ENCODE data around the gene MASP1. TPM values are rescaled to one million over a fixed set of nuclear protein-coding genes. Genes with fewer than 3 reads are reported as not detected.

The MASP1 gene
- total RNA-seq, 2 experiments from 2014 or later, result not detected

DNA sequence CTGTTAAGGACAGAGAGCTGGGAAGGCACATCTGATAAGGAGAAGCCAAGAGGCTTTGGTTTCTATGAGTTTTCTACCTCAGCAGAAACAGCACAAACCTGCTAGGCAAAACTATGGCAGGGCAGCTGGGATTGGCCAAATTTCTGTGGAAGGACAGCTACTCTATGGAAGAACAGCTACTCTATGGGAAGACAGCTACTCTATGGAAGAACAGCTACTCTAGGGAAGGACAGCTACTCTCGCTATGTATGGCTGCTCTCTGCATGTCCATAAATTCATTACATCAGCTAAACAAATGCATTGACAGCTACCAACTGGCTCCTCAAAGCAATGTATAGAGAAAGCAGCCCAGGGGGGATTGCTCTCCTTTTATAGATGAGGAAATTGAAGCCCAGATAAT, 24.8 kb downstream of the MASP1 start:
- Mint-ChIP-seq H3K27me3 (peaks cover 18% of the 10 kb centered on the region), H3K27ac (no peak overlapping the region), H3K4me3 (no peak overlapping the region), H3K36me3 (no peaks in the 10 kb centered on the region), H3K9me3 (peaks cover 3% of the 10 kb centered on the region), H3K4me1 (no peaks in the 10 kb centered on the region)
- POLR2A ChIA-PET, result no interaction called here
- no peak for DNase-seq
- no peak for ATAC-seq (ENCODE audit: low read depth)

DNA sequence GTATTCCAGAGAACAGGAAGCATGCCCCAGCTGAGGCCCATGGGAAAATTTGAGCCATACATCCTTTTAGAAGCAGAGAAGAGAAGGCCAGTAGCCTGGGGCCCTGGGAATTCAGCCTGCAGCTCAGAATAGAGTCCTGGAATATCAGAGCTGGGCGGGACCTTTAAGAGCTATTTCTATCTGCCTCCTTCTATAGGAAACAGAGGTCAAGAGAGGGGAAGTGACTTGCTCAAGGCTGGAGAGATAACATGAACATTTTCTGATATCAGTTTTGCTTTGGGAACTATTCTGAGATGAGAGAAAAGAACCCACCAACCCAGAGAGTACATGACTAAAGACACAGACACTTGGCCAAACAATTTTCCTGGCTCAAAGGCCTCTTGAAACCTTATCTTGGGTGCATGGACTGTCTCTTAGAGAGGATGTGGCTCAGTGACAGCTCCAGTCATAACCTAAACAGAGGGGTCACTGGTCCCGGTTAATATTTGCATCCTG, 26.0 kb downstream of the MASP1 start:
- Mint-ChIP-seq H3K27me3 (peaks cover 16% of the 10 kb centered on the region), H3K27ac (no peak overlapping the region), H3K4me3 (no peak overlapping the region), H3K4me1 (no peaks in the 10 kb centered on the region), H3K9me3 (peaks cover 3% of the 10 kb centered on the region), H3K36me3 (no peaks in the 10 kb centered on the region)
- no peak for ATAC-seq (ENCODE audit: low read depth)
- no peak for DNase-seq
- POLR2A ChIA-PET, result no interaction called here

DNA sequence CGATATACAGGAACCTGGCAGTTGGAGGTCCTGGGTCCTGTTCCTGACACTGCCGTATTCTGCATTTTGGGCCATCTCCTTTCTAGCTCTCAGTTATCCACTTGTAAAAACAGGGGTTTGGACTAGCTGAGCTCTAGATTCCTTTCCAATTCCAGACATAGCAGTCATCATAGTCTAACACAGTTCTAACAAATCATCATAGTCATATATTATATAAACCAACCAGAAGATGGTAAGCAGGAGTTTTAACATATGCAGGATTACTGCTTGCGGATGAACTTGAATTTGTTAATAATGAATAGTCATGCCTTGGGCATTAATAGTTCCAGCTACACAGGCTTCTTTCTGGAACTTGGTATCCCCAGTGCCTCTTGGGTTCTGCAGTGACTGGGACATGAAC, 26.6 kb downstream of the MASP1 start:
- ATAC-seq (ENCODE audit: low read depth) (no peak), DNase-seq (no peak)
- Mint-ChIP-seq H3K4me1 (no peaks in the 10 kb centered on the region), H3K27ac (no peak overlapping the region), H3K27me3 (peaks cover 16% of the 10 kb centered on the region), H3K9me3 (peaks cover under 1% of the 10 kb centered on the region), H3K36me3 (no peaks in the 10 kb centered on the region), H3K4me3 (no peak overlapping the region)
- POLR2A ChIA-PET, result no interaction called here

DNA sequence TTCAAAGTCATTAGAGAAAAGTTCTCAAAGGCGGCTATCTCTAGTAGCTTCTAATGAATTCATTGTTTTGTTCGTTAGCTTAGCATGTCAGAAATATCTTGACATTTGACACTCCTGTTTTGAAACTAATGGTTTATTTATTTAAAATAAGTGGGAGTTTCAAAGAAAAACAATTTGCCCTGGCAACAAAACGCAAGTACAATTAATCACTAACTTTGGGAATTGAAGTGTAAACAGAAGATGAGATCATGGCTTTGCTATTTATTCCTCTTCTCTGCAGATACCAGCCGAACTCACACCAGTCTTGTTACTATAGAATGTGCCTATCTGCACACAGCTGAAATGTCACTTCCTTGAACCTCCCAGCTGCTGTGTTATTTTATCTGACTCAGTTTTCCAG, 27.5 kb downstream of the MASP1 start:
- peaks cover 16% of the 10 kb centered on the region for H3K27me3 Mint-ChIP-seq

DNA sequence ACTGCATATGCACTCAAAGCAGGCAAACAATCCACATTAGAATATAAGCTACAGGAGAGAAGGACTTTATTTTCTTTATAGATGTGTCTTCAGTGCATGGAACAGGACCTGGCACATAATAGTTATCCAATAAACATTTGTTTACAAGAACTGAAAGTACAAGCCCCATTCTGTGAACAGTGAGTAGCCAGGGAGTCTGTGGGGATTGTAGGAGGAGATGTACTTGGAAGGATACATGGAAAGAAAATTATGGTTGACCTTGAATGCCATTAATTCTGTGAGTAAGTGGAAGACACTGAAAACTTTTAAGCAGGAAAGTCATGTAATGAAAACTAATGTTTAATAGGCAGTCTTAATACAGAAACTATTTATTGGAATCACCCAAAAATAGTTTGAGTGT, 28.3 kb downstream of the MASP1 start:
- Mint-ChIP-seq H3K9me3 (no peaks in the 10 kb centered on the region), H3K36me3 (no peaks in the 10 kb centered on the region), H3K27me3 (peaks cover 13% of the 10 kb centered on the region), H3K4me1 (no peaks in the 10 kb centered on the region), H3K27ac (no peak overlapping the region), H3K4me3 (no peak overlapping the region)
- ATAC-seq (ENCODE audit: low read depth), result no peak
- POLR2A ChIA-PET, result no interaction called here
- no peak for DNase-seq

More for the DNA sequence above, 27.5 kb downstream of the MASP1 start:
- POLR2A ChIA-PET, result no interaction called here
- DNase-seq, result no peak
- no peak overlapping the region for H3K27ac Mint-ChIP-seq
- H3K4me3 Mint-ChIP-seq, result no peak overlapping the region
- ATAC-seq (ENCODE audit: low read depth), result no peak
- H3K4me1 Mint-ChIP-seq, result no peaks in the 10 kb centered on the region
- H3K9me3 Mint-ChIP-seq, result no peaks in the 10 kb centered on the region
- no peaks in the 10 kb centered on the region for H3K36me3 Mint-ChIP-seq

DNA sequence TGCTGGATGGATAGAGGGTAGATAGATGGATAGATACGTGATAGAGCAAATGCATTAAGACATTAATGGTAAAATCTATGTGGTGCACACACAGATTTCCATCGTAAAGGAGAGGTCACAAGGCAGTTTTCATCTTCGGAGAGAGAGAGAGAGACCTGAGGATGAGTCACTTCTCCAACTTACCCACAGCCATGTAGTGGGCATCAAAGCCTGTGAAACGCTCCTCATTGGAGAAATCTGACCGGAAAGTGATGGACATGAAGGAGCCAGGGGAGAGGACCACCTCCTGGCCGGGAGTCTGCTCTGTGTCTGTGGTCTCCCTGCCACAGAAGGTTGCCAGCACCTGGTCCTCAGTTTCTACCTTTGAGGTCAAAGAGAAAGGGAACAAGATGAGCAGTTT, 29.2 kb downstream of the MASP1 start:
- Mint-ChIP-seq H3K27ac (no peak overlapping the region), H3K36me3 (no peaks in the 10 kb centered on the region), H3K9me3 (no peaks in the 10 kb centered on the region), H3K4me3 (no peak overlapping the region), H3K27me3 (peaks cover 11% of the 10 kb centered on the region), H3K4me1 (no peaks in the 10 kb centered on the region)
- no peak for DNase-seq
- POLR2A ChIA-PET, result no interaction called here
- no peak for ATAC-seq (ENCODE audit: low read depth)

DNA sequence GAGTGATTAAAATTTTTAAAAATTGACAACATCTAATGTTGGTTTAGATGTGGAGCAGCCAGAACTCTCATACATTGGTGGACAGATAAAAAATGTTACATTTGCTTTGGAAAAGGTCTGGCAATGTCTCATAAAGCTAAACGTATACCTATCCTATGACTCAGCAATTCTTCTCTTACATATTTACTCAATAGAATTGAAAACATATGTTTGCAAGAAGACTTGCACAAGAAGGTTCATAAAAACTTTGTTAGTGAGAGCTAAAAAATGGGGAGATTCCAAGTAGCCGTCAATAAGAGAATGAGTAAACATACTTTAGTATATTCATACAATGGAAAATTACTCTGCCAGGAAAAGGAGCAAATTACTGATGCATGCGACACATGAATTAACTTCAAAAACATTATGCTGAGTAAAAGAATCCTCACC, 30.0 kb downstream of the MASP1 start:
- no peak for DNase-seq
- no peak for ATAC-seq (ENCODE audit: low read depth)
- Mint-ChIP-seq H3K36me3 (no peaks in the 10 kb centered on the region), H3K27me3 (peaks cover 11% of the 10 kb centered on the region), H3K4me3 (no peak overlapping the region), H3K27ac (no peak overlapping the region), H3K9me3 (no peaks in the 10 kb centered on the region), H3K4me1 (no peaks in the 10 kb centered on the region)
- POLR2A ChIA-PET, result no interaction called here

DNA sequence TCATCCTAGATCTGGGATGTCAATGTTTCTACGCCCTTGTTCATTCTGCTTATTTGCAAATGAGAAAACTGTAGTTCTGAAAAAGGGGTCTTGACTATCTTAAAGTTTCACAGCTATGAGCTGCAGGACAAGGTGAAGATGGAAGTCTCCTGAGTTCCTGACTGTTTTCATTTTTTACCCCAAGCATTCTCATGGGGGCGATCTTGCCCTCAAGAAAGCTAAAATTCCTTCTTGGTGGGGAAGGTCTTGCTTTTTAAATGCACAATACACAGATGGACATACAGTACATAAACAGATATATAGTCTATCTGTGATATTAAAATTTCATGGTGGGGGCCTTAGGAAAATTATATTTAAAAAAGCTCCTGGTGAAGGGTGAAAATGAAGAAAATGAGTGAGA, 32.4 kb downstream of the MASP1 start:
- ATAC-seq (ENCODE audit: low read depth) (no peak), DNase-seq (no peak)
- Mint-ChIP-seq H3K36me3 (no peaks in the 10 kb centered on the region), H3K4me3 (no peak overlapping the region), H3K4me1 (no peaks in the 10 kb centered on the region), H3K27me3 (peaks cover 8% of the 10 kb centered on the region), H3K9me3 (no peaks in the 10 kb centered on the region), H3K27ac (no peak overlapping the region)
- POLR2A ChIA-PET, result no interaction called here

DNA sequence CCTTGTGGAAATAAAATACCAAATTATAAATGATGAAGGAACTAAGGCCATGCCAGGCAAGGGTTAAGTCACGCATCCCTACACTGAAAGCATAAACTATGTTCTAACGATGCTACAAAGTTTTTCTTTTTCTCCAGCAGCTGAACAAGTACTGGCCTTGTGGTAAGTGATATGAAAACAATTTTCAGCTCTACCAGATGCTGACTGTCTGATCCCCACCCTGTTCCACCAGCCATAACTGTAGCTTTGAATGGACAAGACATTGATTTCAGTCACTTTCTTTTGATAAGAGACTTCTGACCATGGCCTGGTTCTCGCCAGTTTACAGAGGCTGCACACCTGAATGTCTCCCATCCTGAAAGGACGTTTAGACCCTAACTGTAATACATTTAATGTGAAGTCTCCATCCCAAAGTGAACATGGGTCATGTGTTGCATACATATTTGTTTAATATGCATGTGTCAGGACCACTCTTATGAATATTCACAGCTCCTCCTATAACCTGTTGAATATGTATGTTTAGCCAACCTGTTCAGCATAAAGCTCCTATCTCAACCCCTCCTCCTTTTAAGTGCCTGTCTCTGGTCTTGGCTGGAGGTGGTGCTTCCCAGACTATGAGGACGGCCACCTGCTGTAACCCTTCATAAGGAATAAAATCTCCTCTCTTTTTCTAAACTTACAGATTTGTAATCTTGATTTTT, 33.4 kb downstream of the MASP1 start:
- Mint-ChIP-seq H3K27ac (no peak overlapping the region), H3K27me3 (peaks cover 6% of the 10 kb centered on the region), H3K9me3 (no peaks in the 10 kb centered on the region), H3K36me3 (no peaks in the 10 kb centered on the region), H3K4me3 (no peak overlapping the region), H3K4me1 (no peaks in the 10 kb centered on the region)
- POLR2A ChIA-PET, result no interaction called here
- ATAC-seq (ENCODE audit: low read depth) (no peak), DNase-seq (no peak)

DNA sequence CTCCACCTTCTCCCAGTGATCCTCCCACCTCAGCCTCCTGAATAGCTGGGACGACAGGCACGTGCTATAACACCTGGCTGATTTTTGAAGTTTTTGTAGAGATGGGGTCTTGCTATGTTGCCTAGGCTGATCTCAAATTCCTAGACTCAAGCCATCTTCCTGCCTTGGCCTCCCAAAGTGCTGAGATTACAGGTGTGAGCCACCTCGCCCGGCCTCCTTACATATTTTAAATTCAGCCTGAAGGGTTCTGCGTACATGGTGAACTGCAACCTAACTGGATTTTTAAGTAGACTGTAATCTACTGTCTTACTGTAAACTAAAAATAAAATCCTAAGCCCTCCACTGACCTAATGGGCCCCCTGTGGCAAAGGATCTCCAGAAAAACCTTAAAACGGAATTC, 34.1 kb downstream of the MASP1 start:
- no peaks in the 10 kb centered on the region for H3K9me3 Mint-ChIP-seq
- H3K4me3 Mint-ChIP-seq, result no peak overlapping the region
- DNase-seq (no peak), ATAC-seq (ENCODE audit: low read depth) (no peak)
- peaks cover 5% of the 10 kb centered on the region for H3K27me3 Mint-ChIP-seq
- no peaks in the 10 kb centered on the region for H3K4me1 Mint-ChIP-seq
- no peaks in the 10 kb centered on the region for H3K36me3 Mint-ChIP-seq
- POLR2A ChIA-PET, result no interaction called here
- H3K27ac Mint-ChIP-seq, result no peak overlapping the region

DNA sequence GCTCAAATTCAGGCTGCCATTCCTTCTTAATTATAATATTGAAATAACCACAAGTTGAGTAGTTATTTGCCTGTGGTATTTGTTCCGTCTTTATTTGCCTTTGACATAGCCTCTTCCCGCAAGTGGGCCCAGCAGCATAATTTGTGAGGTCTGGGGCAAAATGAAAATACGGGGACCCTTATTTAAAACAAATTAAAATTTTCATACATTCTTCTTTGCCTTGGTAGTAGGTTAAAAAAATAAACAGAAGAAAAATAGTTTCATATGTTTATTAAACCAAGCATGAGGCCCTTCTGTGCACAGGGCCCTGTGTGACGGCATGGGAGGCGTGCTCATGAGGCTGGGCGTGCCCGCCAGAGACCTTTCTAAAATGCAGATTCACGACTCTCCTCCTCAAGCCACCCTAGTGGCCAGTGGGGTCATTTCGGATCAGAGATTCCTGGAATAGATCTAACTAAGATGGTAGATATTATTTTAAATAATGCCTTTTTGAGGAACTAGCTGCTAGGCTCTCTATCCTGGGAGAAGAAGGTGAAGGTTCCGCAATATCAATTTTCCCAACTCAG, 35.4 kb downstream of the MASP1 start:
- ATAC-seq (ENCODE audit: low read depth) (no peak), DNase-seq (no peak)
- H3K36me3 Mint-ChIP-seq, result no peaks in the 10 kb centered on the region
- H3K27ac Mint-ChIP-seq, result no peak overlapping the region
- H3K4me3 Mint-ChIP-seq, result no peak overlapping the region
- no peaks in the 10 kb centered on the region for H3K4me1 Mint-ChIP-seq
- no peaks in the 10 kb centered on the region for H3K27me3 Mint-ChIP-seq
- POLR2A ChIA-PET, result no interaction called here
- no peaks in the 10 kb centered on the region for H3K9me3 Mint-ChIP-seq

DNA sequence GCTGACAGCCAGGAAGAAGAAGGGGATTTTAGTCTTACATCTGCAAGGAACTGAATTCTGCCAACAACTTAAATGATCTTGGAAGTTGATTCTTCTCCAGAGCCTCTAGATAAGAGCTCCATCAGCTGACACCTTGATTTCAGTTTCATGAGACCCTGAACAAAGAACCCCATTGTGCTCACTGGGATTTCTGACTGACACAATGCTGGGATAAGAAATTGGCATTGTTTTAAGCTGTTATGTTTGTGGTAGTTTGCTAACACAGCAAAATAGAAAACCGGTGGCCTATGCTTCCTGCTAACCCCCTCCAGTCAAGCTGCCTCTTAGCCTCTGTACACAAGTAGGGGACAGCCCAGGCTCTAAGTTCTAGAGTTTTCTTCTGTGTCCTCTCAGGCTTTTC, 36.2 kb downstream of the MASP1 start:
- H3K4me3 Mint-ChIP-seq, result no peak overlapping the region
- H3K9me3 Mint-ChIP-seq, result no peaks in the 10 kb centered on the region
- H3K36me3 Mint-ChIP-seq, result no peaks in the 10 kb centered on the region

DNA sequence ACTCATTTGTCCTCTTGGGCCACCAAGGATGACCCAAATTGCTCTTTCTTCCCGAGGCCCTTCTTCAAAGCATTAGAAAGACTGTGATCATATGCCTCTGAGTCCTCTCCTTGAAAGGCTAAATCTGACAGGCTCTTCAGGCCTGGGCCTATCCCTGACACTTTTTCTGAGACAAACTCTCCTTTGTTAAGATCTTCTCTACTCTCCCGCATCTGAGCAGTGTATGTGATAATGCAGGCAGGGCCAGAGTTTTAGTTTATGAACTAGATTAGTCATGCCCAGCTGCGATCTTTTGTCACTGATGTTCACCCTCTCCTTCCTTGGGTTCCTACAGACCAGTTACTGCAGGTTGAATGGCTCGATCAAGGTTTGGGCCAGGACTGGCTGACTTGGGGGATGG, 39.2 kb downstream of the MASP1 start:
- Mint-ChIP-seq H3K27ac (no peak overlapping the region), H3K36me3 (no peaks in the 10 kb centered on the region), H3K9me3 (no peaks in the 10 kb centered on the region), H3K4me1 (peaks cover 2% of the 10 kb centered on the region), H3K27me3 (peaks cover 3% of the 10 kb centered on the region), H3K4me3 (no peak overlapping the region)
- no peak for DNase-seq
- ATAC-seq (ENCODE audit: low read depth), result no peak
- POLR2A ChIA-PET, result no interaction called here

More for the DNA sequence above, 36.2 kb downstream of the MASP1 start:
- no peak for DNase-seq
- POLR2A ChIA-PET, result no interaction called here
- Mint-ChIP-seq H3K27me3 (no peaks in the 10 kb centered on the region), H3K4me1 (no peaks in the 10 kb centered on the region), H3K27ac (no peak overlapping the region)
- ATAC-seq (ENCODE audit: low read depth), result no peak

DNA sequence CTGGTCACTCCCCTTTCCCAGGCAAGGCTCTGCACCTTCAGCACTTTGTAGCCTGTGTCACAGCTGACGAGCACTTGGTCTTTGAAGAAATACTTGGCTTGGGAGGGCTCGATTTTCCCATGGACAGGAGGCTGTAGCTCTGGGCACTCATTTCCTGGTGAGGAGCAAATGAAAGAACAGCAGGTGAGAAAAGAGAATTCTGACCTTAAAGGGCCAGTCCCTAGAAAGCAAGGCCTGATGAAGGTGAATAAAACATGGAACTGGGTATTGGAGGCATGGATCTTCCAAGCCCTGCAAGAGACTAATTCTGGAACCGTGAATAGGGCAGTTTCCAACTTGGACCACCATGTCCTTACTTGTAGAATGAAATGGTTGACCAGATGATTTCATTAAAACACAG, 39.9 kb downstream of the MASP1 start:
- H3K36me3 Mint-ChIP-seq, result no peaks in the 10 kb centered on the region
- ATAC-seq (ENCODE audit: low read depth), result no peak
- no peak overlapping the region for H3K4me3 Mint-ChIP-seq
- H3K9me3 Mint-ChIP-seq, result no peaks in the 10 kb centered on the region
- H3K27ac Mint-ChIP-seq, result no peak overlapping the region
- DNase-seq, result no peak
- POLR2A ChIA-PET, result no interaction called here
- H3K27me3 Mint-ChIP-seq, result peaks cover 3% of the 10 kb centered on the region
- H3K4me1 Mint-ChIP-seq, result peaks cover 5% of the 10 kb centered on the region
